MCF 10A (cell line): ENCODE data around the gene SPG21. TPM values are rescaled to one million over a fixed set of nuclear protein-coding genes. Genes with fewer than 3 reads are reported as not detected.

ENCODE experiments used
- Bru-seq: library from RNA; stranded (reverse); fragments of 400-500 nt; gene quantifications from one replicate; lab custom pipeline; 2021; lab: Mats Ljungman, UMichigan
- BruChase-seq, 2 experiments: library from RNA; stranded (reverse); fragments of 400-500 nt; gene quantifications; one replicate each; lab custom pipeline; 2021; lab: Mats Ljungman, UMichigan
- BruUV-seq: library from RNA; stranded (reverse); fragments of 400-500 nt; replicated peaks from 2 replicates; lab custom pipeline; 2021; lab: Mats Ljungman, UMichigan
- CTCF ChIA-PET: fragments of 300-600 bp; sonication (Branson Sonifier 250); formaldehyde crosslinking; extraction: SDS; loops from one replicate; lab custom pipeline; 2021; ENCODE audit warnings: antibody characterized with exemption, inconsistent platforms; lab: Yijun Ruan, JAX
- POLR2A ChIA-PET: fragments of 300-600, 350-650 bp; sonication (Branson Sonifier 250); formaldehyde crosslinking; extraction: SDS; loops from one replicate; lab custom pipeline; 2020; ENCODE audit warnings: antibody characterized with exemption, inconsistent platforms; lab: Yijun Ruan, JAX
- DNase-seq: peaks from one replicate; pipeline ENCODE4 v3.0.0-alpha.2; 2018; ENCODE audit not compliant: unreplicated experiment
- H3K27ac Mint-ChIP-seq: one replicate; pipeline ENCODE4 v1.8.0; 2022; ENCODE audit warnings: mild to moderate bottlenecking, low read depth, mixed read lengths; ENCODE audit not compliant: unreplicated experiment
- H3K27me3 Mint-ChIP-seq: one replicate; pipeline ENCODE4 v1.8.0; 2022; ENCODE audit warnings: mixed read lengths; ENCODE audit not compliant: insufficient read depth, unreplicated experiment
- H3K36me3 Mint-ChIP-seq: one replicate; pipeline ENCODE4 v1.8.0; 2022; ENCODE audit warnings: mild to moderate bottlenecking, moderate library complexity, mixed read lengths; ENCODE audit not compliant: insufficient read depth, unreplicated experiment
- H3K4me1 Mint-ChIP-seq: one replicate; pipeline ENCODE4 v1.8.0; 2022; ENCODE audit warnings: mixed read lengths; ENCODE audit not compliant: insufficient read depth, unreplicated experiment
- H3K4me3 Mint-ChIP-seq: one replicate; pipeline ENCODE4 v1.8.0; 2022; ENCODE audit warnings: mild to moderate bottlenecking, moderate library complexity, mixed read lengths; ENCODE audit not compliant: unreplicated experiment
- H3K9me3 Mint-ChIP-seq: one replicate; pipeline ENCODE4 v1.8.0; 2022; ENCODE audit warnings: mixed read lengths; ENCODE audit not compliant: unreplicated experiment
- intact Hi-C: fragments of 100-400 bp; cut with micrococcal nuclease; formaldehyde crosslinking; loops from 2 replicates; pipeline ENCODE4 v1.14.1; 2022
- long read RNA-seq: library from polyadenylated mRNA; stranded (forward); transcript quantifications from one replicate; pipeline ENCODE4 v2.0.0, GENCODE V29; 2022
- total RNA-seq: library from RNA; stranded (reverse); gene quantifications from 2 replicates; pipeline ENCODE4 v1.2.3, GENCODE V29; 2022
- TF ChIP-seq, protein P1 (sequence below): fragments of 200-600 bp; IDR thresholded peaks from one replicate; pipeline ENCODE4 v1.8.0; 2022; ENCODE audit warnings: antibody characterized with exemption, mild to moderate bottlenecking; ENCODE audit not compliant: unreplicated experiment

Gene SPG21, protein sequence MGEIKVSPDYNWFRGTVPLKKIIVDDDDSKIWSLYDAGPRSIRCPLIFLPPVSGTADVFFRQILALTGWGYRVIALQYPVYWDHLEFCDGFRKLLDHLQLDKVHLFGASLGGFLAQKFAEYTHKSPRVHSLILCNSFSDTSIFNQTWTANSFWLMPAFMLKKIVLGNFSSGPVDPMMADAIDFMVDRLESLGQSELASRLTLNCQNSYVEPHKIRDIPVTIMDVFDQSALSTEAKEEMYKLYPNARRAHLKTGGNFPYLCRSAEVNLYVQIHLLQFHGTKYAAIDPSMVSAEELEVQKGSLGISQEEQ
- 63.1 and 70.4 TPM in 2 replicates for total RNA-seq
- Bru-seq, nascent RNA: percentile 77 among the genes with signal in this experiment
- BruChase-seq, experiment 1, labeled RNA remaining after a 6-hour chase: percentile 84 among the genes with signal in this experiment
- percentile 80 among the genes with signal in this experiment for BruChase-seq, experiment 2, labeled RNA remaining after a 2-hour chase
- long read RNA-seq, transcript SPG21-201 (9 exons, 1,822 nt): major isoform, 130 of 162 reads
- long read RNA-seq, partial matches to known transcripts: 3 of 162 reads
- long read RNA-seq, other reads (novel, unspliced or antisense): 27 of 162 reads

DNA sequence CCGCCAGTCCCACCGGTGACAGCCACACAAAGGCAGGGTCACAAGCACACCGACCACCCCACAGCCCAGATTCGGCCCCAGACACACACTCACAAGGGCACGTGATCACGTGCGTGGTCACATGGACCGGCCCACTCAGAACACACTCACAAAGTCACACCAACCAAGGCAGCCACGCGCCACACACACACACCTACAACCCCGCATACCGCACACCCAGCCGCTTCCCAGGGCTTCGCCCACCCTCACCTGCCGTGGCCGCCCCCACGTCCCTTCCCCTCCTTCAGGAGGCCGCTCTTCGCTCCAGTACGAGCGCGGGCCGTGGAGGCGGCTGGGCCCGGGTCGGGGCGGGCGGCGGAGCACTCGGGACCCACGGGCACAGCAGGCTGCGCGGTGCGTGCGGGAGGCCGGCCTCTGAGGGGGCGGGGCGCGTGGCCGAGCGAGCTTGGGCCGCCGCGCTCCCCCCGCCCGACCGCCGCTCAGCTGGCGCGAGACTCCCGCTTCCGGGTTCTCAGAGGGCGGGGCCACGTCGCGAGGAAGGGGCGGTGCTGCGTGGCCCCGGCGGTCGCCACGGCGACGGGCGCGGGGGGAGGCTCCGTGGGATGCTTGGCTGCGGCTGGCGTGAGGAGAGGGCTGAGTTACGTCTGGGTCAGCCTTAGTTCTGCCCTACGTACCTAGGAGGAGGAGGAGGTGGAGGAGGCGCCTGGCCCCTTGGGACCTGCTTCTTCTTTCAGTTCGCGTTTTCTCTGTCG, at the start of gene SPG21:
SPG21 (minus strand) TSS at position 499 of the 752 bp plus-strand sequence. CDS start 6,345 bp downstream, outside the sequence.
- peak; percentile 92 for DNase-seq
- ChIA-PET POLR2A (interaction anchor here (0.5 to 2.2 kb wide), 22 partner anchors 9 to 1249 kb away, joined by 3 to 12 read pairs (median 3); partner anchors contain the start of genes CLPX, PDCD7, PIF1 and PLEKHO2), CTCF (no interaction called here)
- H3K27me3 Mint-ChIP-seq: no peaks in the 10 kb centered on the region
- peaks cover 16% of the 10 kb centered on the region for H3K36me3 Mint-ChIP-seq
- no peaks in the 10 kb centered on the region for H3K9me3 Mint-ChIP-seq
- TF ChIP-seq, protein P1, sequence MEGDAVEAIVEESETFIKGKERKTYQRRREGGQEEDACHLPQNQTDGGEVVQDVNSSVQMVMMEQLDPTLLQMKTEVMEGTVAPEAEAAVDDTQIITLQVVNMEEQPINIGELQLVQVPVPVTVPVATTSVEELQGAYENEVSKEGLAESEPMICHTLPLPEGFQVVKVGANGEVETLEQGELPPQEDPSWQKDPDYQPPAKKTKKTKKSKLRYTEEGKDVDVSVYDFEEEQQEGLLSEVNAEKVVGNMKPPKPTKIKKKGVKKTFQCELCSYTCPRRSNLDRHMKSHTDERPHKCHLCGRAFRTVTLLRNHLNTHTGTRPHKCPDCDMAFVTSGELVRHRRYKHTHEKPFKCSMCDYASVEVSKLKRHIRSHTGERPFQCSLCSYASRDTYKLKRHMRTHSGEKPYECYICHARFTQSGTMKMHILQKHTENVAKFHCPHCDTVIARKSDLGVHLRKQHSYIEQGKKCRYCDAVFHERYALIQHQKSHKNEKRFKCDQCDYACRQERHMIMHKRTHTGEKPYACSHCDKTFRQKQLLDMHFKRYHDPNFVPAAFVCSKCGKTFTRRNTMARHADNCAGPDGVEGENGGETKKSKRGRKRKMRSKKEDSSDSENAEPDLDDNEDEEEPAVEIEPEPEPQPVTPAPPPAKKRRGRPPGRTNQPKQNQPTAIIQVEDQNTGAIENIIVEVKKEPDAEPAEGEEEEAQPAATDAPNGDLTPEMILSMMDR: no peak
- peak within 1 kb of the TSS; percentile 98 for H3K4me3 Mint-ChIP-seq
- H3K27ac Mint-ChIP-seq: peak within 1 kb of the TSS; percentile 96
- intact Hi-C loops: no loop called here
- no TSS peak for BruUV-seq
- peaks cover 6% of the 10 kb centered on the region for H3K4me1 Mint-ChIP-seq

DNA sequence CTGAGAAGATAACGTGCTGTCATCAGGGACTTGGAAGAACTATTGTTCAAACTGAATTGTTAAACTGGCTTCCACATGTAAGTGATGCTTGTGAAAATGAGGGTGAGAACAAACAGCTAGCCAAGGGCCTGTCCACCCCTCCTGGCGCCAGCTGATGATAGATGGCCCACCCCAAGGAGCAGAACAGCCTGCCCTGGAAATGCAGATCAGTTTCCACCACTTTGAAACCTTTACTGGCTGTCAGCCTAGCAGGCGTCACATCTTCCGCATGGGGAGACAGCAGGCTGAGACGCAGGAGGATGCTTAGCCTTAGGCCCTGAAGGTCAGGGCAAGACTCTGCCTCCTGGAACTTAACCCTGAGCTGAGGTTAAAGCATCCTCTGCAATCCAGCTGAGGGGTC, 49.1 kb upstream of the SPG21 start:
- no peaks in the 10 kb centered on the region for H3K27me3 Mint-ChIP-seq
- ChIA-PET POLR2A (no interaction called here), CTCF (interaction anchor here (0.6 kb wide), 1 partner anchor 304 kb away, joined by 5 read pairs; no protein-coding TSS in a partner anchor)
- no peaks in the 10 kb centered on the region for H3K36me3 Mint-ChIP-seq
- H3K4me3 Mint-ChIP-seq: no peak overlapping the region
- H3K9me3 Mint-ChIP-seq: no peaks in the 10 kb centered on the region
- no TSS peak for BruUV-seq
- H3K27ac Mint-ChIP-seq: no peak overlapping the region
- TF ChIP-seq, protein P1: no peak
- H3K4me1 Mint-ChIP-seq: peaks cover 6% of the 10 kb centered on the region
- DNase-seq: no peak
- intact Hi-C loops: no loop called here

DNA sequence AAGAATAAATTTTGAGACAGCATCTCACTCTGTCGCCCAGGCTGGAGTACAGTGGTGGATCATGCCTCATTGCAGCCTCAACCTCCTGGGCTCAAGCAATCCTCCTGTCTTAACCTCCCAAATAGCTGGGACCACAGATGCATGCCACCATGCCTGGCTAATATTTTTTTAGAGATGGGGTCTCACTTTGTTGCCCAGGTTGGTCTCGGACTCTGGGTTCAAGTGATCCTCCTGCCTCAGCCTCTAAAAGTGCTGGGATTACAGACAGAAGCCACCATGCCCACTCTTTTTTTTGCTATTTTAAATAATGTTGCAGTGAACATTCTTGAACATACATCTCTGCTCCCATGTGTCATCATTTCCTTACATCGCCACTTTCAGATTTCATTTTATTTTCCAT, 48.7 kb upstream of the SPG21 start:
- ChIA-PET CTCF (no interaction called here), POLR2A (no interaction called here)
- no TSS peak for BruUV-seq
- intact Hi-C loops: no loop called here
- peaks cover 5% of the 10 kb centered on the region for H3K4me1 Mint-ChIP-seq
- H3K27ac Mint-ChIP-seq: no peak overlapping the region
- no peaks in the 10 kb centered on the region for H3K27me3 Mint-ChIP-seq
- H3K9me3 Mint-ChIP-seq: no peaks in the 10 kb centered on the region
- H3K4me3 Mint-ChIP-seq: no peak overlapping the region
- no peaks in the 10 kb centered on the region for H3K36me3 Mint-ChIP-seq
- no peak for DNase-seq
- TF ChIP-seq, protein P1: no peak
